Measurements from ENCODE around the gene PIK3CD. TPM values are rescaled to one million over a fixed set of nuclear protein-coding genes. Genes with fewer than 3 reads are reported as not detected.

Gene PIK3CD
- total and polyA plus RNA-seq, 9 donors, result 1.4 to 3.5 (median 2.2) TPM

- H3K36me3 ChIP-seq (ENCODE audit: control insufficient read depth, insufficient read depth, low read length), result no peaks in the 10 kb centered on the region
- H3K4me1 ChIP-seq (ENCODE audit: control insufficient read depth, insufficient read depth, low read length), result peaks cover 33% of the 10 kb centered on the region
- 1% methylated on average over 28 of the region's 34 CpGs for WGBS (ENCODE audit: insufficient coverage)
- DNase-seq, result no peak
- no peak overlapping the region for H3K27ac ChIP-seq (ENCODE audit: low read length)
- no peaks in the 10 kb centered on the region for H3K9me3 ChIP-seq (replicated peaks; ENCODE audit: control insufficient read depth, low read depth, low read length)
- peaks cover 49% of the 10 kb centered on the region for H3K27me3 ChIP-seq (ENCODE audit: control insufficient read depth, insufficient read depth, low read length)
- H3K4me3 ChIP-seq (ENCODE audit: low read length), result peak overlapping the region; percentile 54
Measured at GRCh38 chr1:9687874-9688582, 36.5 kb downstream of the PIK3CD start.

- WGBS (ENCODE audit: insufficient coverage), result 79% methylated on average over 5 of the region's 14 CpGs
Measured at GRCh38 chr1:9688599-9688998, 37.1 kb downstream of the PIK3CD start.

GRCh38 chr1:9689011-9689706, 37.6 kb downstream of the PIK3CD start:
- H3K4me1 ChIP-seq (ENCODE audit: control insufficient read depth, insufficient read depth, low read length), result peaks cover 33% of the 10 kb centered on the region
- no peaks in the 10 kb centered on the region for H3K9me3 ChIP-seq (replicated peaks; ENCODE audit: control insufficient read depth, low read depth, low read length)
- DNase-seq, result peak; percentile 57
- H3K27ac ChIP-seq (ENCODE audit: low read length), result no peak overlapping the region
- 1% methylated on average over 55 of the region's 72 CpGs for WGBS (ENCODE audit: insufficient coverage)
- no peaks in the 10 kb centered on the region for H3K36me3 ChIP-seq (ENCODE audit: control insufficient read depth, insufficient read depth, low read length)
- H3K4me3 ChIP-seq (ENCODE audit: low read length), result peak overlapping the region; percentile 48
- peaks cover 55% of the 10 kb centered on the region for H3K27me3 ChIP-seq (ENCODE audit: control insufficient read depth, insufficient read depth, low read length)

More at GRCh38 chr1:9688599-9688998, 37.1 kb downstream of the PIK3CD start:
- Histone ChIP-seq H3K27me3 (ENCODE audit: control insufficient read depth, insufficient read depth, low read length) (peaks cover 50% of the 10 kb centered on the region), H3K4me3 (ENCODE audit: low read length) (peak overlapping the region; percentile 48), H3K36me3 (ENCODE audit: control insufficient read depth, insufficient read depth, low read length) (no peaks in the 10 kb centered on the region), H3K27ac (ENCODE audit: low read length) (no peak overlapping the region), H3K9me3 (replicated peaks; ENCODE audit: control insufficient read depth, low read depth, low read length) (no peaks in the 10 kb centered on the region), H3K4me1 (ENCODE audit: control insufficient read depth, insufficient read depth, low read length) (peaks cover 33% of the 10 kb centered on the region)
- DNase-seq, result no peak

GRCh38 chr1:9689971-9690381, 38.4 kb downstream of the PIK3CD start:
- H3K9me3 ChIP-seq (replicated peaks; ENCODE audit: control insufficient read depth, low read depth, low read length), result no peaks in the 10 kb centered on the region
- peaks cover 33% of the 10 kb centered on the region for H3K4me1 ChIP-seq (ENCODE audit: control insufficient read depth, insufficient read depth, low read length)
- WGBS (ENCODE audit: insufficient coverage), result 7% methylated on average over 20 of the region's 23 CpGs
- no peak for DNase-seq
- peaks cover 57% of the 10 kb centered on the region for H3K27me3 ChIP-seq (ENCODE audit: control insufficient read depth, insufficient read depth, low read length)
- no peaks in the 10 kb centered on the region for H3K36me3 ChIP-seq (ENCODE audit: control insufficient read depth, insufficient read depth, low read length)
- H3K4me3 ChIP-seq (ENCODE audit: low read length), result peak overlapping the region; percentile 27
- H3K27ac ChIP-seq (ENCODE audit: low read length), result no peak overlapping the region

GRCh38 chr1:9690440-9691107, 39.0 kb downstream of the PIK3CD start:
- Histone ChIP-seq H3K9me3 (replicated peaks; ENCODE audit: control insufficient read depth, low read depth, low read length) (no peaks in the 10 kb centered on the region), H3K27ac (ENCODE audit: low read length) (no peak overlapping the region), H3K36me3 (ENCODE audit: control insufficient read depth, insufficient read depth, low read length) (no peaks in the 10 kb centered on the region), H3K4me3 (ENCODE audit: low read length) (no peak overlapping the region), H3K4me1 (ENCODE audit: control insufficient read depth, insufficient read depth, low read length) (peaks cover 33% of the 10 kb centered on the region), H3K27me3 (ENCODE audit: control insufficient read depth, insufficient read depth, low read length) (peaks cover 57% of the 10 kb centered on the region)
- no peak for DNase-seq
- WGBS (ENCODE audit: insufficient coverage), result 38% methylated on average over 10 of the region's 14 CpGs

GRCh38 chr1:9691108-9691445, 39.5 kb downstream of the PIK3CD start:
- Histone ChIP-seq H3K27ac (ENCODE audit: low read length) (no peak overlapping the region), H3K4me3 (ENCODE audit: low read length) (no peak overlapping the region), H3K4me1 (ENCODE audit: control insufficient read depth, insufficient read depth, low read length) (peaks cover 33% of the 10 kb centered on the region), H3K9me3 (replicated peaks; ENCODE audit: control insufficient read depth, low read depth, low read length) (no peaks in the 10 kb centered on the region), H3K27me3 (ENCODE audit: control insufficient read depth, insufficient read depth, low read length) (peaks cover 57% of the 10 kb centered on the region), H3K36me3 (ENCODE audit: control insufficient read depth, insufficient read depth, low read length) (no peaks in the 10 kb centered on the region)
- 75% methylated on average over 2 of the region's 6 CpGs for WGBS (ENCODE audit: insufficient coverage)
- DNase-seq, result no peak

GRCh38 chr1:9691691-9692090, 40.2 kb downstream of the PIK3CD start:
- 58% methylated on average over 2 of the region's 5 CpGs for WGBS (ENCODE audit: insufficient coverage)
- Histone ChIP-seq H3K4me1 (ENCODE audit: control insufficient read depth, insufficient read depth, low read length) (peaks cover 33% of the 10 kb centered on the region), H3K36me3 (ENCODE audit: control insufficient read depth, insufficient read depth, low read length) (no peaks in the 10 kb centered on the region), H3K27me3 (ENCODE audit: control insufficient read depth, insufficient read depth, low read length) (peaks cover 57% of the 10 kb centered on the region), H3K4me3 (ENCODE audit: low read length) (no peak overlapping the region), H3K9me3 (replicated peaks; ENCODE audit: control insufficient read depth, low read depth, low read length) (no peaks in the 10 kb centered on the region), H3K27ac (ENCODE audit: low read length) (no peak overlapping the region)
- no peak for DNase-seq

GRCh38 chr1:9696793-9697192, 45.3 kb downstream of the PIK3CD start:
- Histone ChIP-seq H3K27me3 (ENCODE audit: control insufficient read depth, insufficient read depth, low read length) (peaks cover 14% of the 10 kb centered on the region), H3K4me3 (ENCODE audit: low read length) (no peak overlapping the region), H3K36me3 (ENCODE audit: control insufficient read depth, insufficient read depth, low read length) (no peaks in the 10 kb centered on the region), H3K4me1 (ENCODE audit: control insufficient read depth, insufficient read depth, low read length) (no peaks in the 10 kb centered on the region), H3K27ac (ENCODE audit: low read length) (no peak overlapping the region), H3K9me3 (replicated peaks; ENCODE audit: control insufficient read depth, low read depth, low read length) (no peaks in the 10 kb centered on the region)
- 95% methylated on average over 2 of the region's 2 CpGs for whole genome bisulfite sequencing (ENCODE audit: insufficient coverage)
- DNase-seq, result no peak

- H3K4me1 ChIP-seq (ENCODE audit: control insufficient read depth, insufficient read depth, low read length), result no peaks in the 10 kb centered on the region
- DNase-seq, result no peak
- H3K9me3 ChIP-seq (replicated peaks; ENCODE audit: control insufficient read depth, low read depth, low read length), result peaks cover 6% of the 10 kb centered on the region
- WGBS (ENCODE audit: insufficient coverage), result 71% methylated on average over 3 of the region's 7 CpGs
- no peak overlapping the region for H3K27ac ChIP-seq (ENCODE audit: low read length)
- peaks cover 4% of the 10 kb centered on the region for H3K27me3 ChIP-seq (ENCODE audit: control insufficient read depth, insufficient read depth, low read length)
- H3K36me3 ChIP-seq (ENCODE audit: control insufficient read depth, insufficient read depth, low read length), result no peaks in the 10 kb centered on the region
- H3K4me3 ChIP-seq (ENCODE audit: low read length), result no peak overlapping the region
Measured at GRCh38 chr1:9699361-9699760, 47.8 kb downstream of the PIK3CD start.

- H3K4me1 ChIP-seq (ENCODE audit: control insufficient read depth, insufficient read depth, low read length), result no peaks in the 10 kb centered on the region
- peaks cover 2% of the 10 kb centered on the region for H3K27me3 ChIP-seq (ENCODE audit: control insufficient read depth, insufficient read depth, low read length)
- DNase-seq, result no peak
- H3K27ac ChIP-seq (ENCODE audit: low read length), result no peak overlapping the region
- peaks cover 6% of the 10 kb centered on the region for H3K9me3 ChIP-seq (replicated peaks; ENCODE audit: control insufficient read depth, low read depth, low read length)
- H3K4me3 ChIP-seq (ENCODE audit: low read length), result no peak overlapping the region
- WGBS (ENCODE audit: insufficient coverage), result 48% methylated on average over 11 of the region's 12 CpGs
- no peaks in the 10 kb centered on the region for H3K36me3 ChIP-seq (ENCODE audit: control insufficient read depth, insufficient read depth, low read length)
Measured at GRCh38 chr1:9700340-9700739, 48.8 kb downstream of the PIK3CD start.

All from muscle of leg (tissue), 11 donors.